H1 (cell line): Measurements from ENCODE around the gene BLCAP. TPM values are rescaled to one million over a fixed set of nuclear protein-coding genes. Genes with fewer than 3 reads are reported as not detected.

Source experiments
- CTCF ChIP-seq, 3 experiments: IDR thresholded peaks; 1 replicate in 2 of 3; 2 replicates in 1 of 3; pipeline versions ENCODE4 v1.5.1 to v1.6.1; 2011; ENCODE audit warnings: low read length in 3 of 3, mild to moderate bottlenecking in 3 of 3, inconsistent platforms in 2 of 3, low read depth in 1 of 3, moderate library complexity in 1 of 3; ENCODE audit not compliant: insufficient read depth in 1 of 3; ENCODE audit errors: control extremely low read depth in 1 of 3
- polyA plus RNA-seq, 7 experiments: library from polyadenylated mRNA; depleted of rRNA in 3 of 7; stranded (reverse) in 5 of 7; unstranded in 2 of 7; fragments of >200 nt in 5 of 7; fragments of 200-250 nt in 2 of 7; gene quantifications; 1 replicate in 5 of 7; 2 replicates in 1 of 7; 4 replicates in 1 of 7; pipeline versions ENCODE4 v1.2.1 to v1.2.3, GENCODE V29; 2011 to 2013; ENCODE audit warnings: missing spikeins in 2 of 7, mixed read lengths in 2 of 7
- total RNA-seq: library from RNA; stranded (reverse); fragmentation: NEBNext Ultra II Directional; extraction: Animal tissue kit (Norgen Biotek cat#: 25700); gene quantifications from 2 replicates; pipeline ENCODE4 v1.2.1, GENCODE V29; 2021

Gene BLCAP
- total and polyA plus RNA-seq, 2 of the 8 experiments (the other 6 are each of a cell fraction or from before 2014, with no cell fraction given) = 60.3 to 72.2 TPM

GRCh38 chr20:37518606-37519507 lies 8.8 kb downstream of the BLCAP start (continued):
- no peak for TF ChIP-seq CTCF (IDR thresholded peaks at IDR 0.05; ENCODE audit: control extremely low read depth in 1 of 3, insufficient read depth in 1 of 3, low read depth in 1 of 3, low read length in 3 of 3)
- TF ChIP-seq, all 59 proteins: peak for 0
